ENCODE measurements around the gene CRISPLD2.

Gene CRISPLD2

DNA sequence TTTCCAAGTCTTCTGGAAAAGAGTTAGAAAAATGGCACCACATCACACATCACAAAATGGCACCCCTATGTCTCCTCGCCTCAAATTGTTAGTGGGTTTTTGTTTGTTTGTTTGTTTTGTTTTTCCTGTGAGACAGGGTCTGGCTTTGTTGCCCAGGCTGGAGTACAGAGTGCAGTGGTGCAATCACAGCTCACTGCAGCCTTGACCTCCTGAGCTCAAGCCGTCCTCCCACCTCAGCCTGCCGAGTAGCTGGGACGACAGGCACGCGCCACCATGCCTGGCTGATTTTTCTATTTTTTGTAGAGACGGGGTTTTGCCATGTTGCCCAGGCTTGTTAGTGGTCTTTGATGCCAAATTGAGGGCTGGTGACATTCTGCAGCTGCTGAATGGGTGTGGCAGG lies 3.8 kb upstream of the CRISPLD2 start:
- DNase-seq (ENCODE audit: extremely low read depth, low read depth), result no peak
- TF ChIP-seq, protein P1, sequence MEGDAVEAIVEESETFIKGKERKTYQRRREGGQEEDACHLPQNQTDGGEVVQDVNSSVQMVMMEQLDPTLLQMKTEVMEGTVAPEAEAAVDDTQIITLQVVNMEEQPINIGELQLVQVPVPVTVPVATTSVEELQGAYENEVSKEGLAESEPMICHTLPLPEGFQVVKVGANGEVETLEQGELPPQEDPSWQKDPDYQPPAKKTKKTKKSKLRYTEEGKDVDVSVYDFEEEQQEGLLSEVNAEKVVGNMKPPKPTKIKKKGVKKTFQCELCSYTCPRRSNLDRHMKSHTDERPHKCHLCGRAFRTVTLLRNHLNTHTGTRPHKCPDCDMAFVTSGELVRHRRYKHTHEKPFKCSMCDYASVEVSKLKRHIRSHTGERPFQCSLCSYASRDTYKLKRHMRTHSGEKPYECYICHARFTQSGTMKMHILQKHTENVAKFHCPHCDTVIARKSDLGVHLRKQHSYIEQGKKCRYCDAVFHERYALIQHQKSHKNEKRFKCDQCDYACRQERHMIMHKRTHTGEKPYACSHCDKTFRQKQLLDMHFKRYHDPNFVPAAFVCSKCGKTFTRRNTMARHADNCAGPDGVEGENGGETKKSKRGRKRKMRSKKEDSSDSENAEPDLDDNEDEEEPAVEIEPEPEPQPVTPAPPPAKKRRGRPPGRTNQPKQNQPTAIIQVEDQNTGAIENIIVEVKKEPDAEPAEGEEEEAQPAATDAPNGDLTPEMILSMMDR (IDR thresholded peaks at IDR 0.05; ENCODE audit: low read depth, low read length, missing control alignments), result no peak
- no peak overlapping the region for H3K4me3 ChIP-seq (replicated peaks; ENCODE audit: low read depth, low read length)

DNA sequence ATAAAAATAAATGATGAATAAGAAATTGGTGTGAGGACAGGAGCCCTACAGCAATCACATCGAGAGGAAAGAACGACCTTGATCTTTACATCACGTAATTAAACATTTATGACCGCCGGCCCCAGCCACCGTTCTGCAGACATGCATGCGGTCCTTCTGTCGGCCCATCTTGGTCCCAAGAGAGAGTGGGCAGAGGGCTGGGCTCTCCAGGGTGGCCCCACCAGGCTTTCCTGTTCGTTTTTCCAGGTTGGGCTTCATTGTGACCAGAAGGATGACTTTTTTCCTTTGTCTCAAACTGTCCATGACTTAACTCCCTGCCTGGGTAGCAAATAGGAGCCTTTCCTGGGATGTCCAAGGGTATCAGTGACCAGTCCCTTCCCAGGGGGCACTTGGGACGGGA lies 3.3 kb upstream of the CRISPLD2 start:
- H3K4me3 ChIP-seq (replicated peaks; ENCODE audit: low read depth, low read length), result no peak overlapping the region
- TF ChIP-seq, protein P1 (IDR thresholded peaks at IDR 0.05; ENCODE audit: low read depth, low read length, missing control alignments), result no peak
- DNase-seq (ENCODE audit: extremely low read depth, low read depth), result no peak

DNA sequence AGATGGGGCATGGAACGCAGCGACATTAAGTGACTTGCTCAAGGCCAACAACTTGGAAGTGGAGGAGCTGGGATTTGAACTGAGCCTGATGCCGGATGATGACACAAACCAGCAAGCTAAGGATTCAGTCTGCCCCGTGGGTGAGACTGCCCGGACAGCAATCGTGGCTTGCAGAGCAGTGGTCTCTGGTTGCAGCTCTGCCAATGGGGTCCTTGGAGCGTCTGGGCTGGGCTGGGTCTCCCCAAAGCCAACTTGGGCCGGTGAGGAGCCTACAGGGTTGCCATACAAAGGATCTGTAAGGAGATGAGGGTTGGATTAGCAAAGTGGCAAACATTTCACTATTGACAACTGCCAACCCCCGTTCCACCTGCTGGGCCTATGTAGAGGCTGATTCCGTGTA lies 2.6 kb upstream of the CRISPLD2 start:
- no peak overlapping the region for H3K4me3 ChIP-seq (replicated peaks; ENCODE audit: low read depth, low read length)
- TF ChIP-seq, protein P1 (IDR thresholded peaks at IDR 0.05; ENCODE audit: low read depth, low read length, missing control alignments), result no peak
- DNase-seq (ENCODE audit: extremely low read depth, low read depth), result no peak

DNA sequence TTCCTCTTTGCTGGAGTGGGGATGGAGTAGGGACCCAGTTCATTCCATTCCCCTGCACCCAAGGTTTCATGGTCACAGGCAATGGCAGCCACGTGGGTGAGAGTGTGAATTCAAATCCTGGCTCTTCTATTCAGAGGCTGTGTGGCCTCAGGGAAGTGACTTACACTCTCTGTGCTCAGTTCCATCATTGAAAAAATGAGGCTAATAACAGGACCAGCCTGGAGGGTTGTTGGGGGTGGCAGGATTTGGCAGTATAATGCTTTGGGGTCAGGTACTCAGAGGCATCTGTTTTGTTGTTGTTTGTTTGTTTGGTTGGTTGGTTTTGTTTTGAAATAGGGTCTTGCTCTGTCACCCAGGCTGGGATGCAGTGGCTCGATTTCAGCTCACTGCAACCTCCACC lies 2.2 kb upstream of the CRISPLD2 start:
- TF ChIP-seq, protein P1 (IDR thresholded peaks at IDR 0.05; ENCODE audit: low read depth, low read length, missing control alignments), result no peak
- DNase-seq (ENCODE audit: extremely low read depth, low read depth), result no peak
- H3K4me3 ChIP-seq (replicated peaks; ENCODE audit: low read depth, low read length), result no peak overlapping the region

DNA sequence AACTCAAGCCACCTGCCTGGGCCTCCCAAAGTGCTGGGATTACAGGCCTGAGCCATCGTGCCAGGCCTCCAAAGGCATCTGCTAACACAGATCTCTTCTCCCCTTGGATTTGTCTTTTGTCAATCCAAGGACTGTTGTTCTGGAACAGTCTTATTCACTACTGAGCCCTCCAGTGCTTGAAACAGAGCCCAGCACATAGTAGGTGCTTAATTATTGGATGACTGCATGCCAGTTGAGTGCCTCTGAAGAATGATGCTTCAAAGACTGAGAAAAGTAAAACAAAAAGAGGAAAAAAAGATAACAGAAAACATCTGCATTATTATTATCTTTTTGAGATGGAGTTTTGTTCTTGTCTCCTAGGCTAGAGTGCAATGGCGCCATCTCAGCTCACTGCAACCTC lies 1.7 kb upstream of the CRISPLD2 start:
- H3K4me3 ChIP-seq (replicated peaks; ENCODE audit: low read depth, low read length), result no peak overlapping the region
- TF ChIP-seq, protein P1 (IDR thresholded peaks at IDR 0.05; ENCODE audit: low read depth, low read length, missing control alignments), result no peak
- DNase-seq (ENCODE audit: extremely low read depth, low read depth), result no peak

DNA sequence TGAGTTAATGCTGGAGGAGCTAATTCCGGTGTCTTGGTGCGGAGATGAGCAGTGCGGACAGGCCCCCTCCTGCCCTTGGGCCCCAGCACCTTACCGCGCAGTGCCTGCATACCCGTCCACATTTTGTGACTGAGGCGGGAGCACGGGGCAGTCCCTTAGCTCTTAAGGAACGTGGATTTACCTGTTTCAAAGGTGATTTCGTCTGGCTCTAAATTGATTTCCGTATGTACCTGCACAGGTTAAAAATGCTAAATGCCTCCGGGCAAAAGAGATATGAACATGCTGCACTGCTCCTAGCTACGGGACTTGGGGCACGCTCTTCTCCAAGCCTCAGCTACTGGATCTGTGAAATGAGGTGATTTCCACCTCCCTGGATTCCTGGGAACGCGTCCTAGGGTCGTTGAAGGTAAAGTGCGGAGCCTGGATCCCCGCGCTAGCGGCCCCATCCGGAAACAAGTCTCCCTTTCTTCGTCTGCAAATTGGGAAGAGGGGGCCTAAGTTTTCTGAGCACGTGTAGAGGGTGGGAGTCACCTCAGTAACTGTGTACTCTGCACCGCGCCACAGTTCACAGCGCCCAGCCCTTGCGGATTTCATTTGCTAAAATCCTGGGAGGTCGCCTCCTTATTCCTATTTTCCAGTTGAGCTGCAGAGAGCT lies 669 bp upstream of the CRISPLD2 start:
- H3K4me3 ChIP-seq (replicated peaks; ENCODE audit: low read depth, low read length), result peak overlapping the region; percentile 46; the same call in 1 of the 2 replicates
- no peak for DNase-seq (ENCODE audit: extremely low read depth, low read depth)
- TF ChIP-seq, protein P1 (IDR thresholded peaks at IDR 0.05; ENCODE audit: low read depth, low read length, missing control alignments), result no peak

DNA sequence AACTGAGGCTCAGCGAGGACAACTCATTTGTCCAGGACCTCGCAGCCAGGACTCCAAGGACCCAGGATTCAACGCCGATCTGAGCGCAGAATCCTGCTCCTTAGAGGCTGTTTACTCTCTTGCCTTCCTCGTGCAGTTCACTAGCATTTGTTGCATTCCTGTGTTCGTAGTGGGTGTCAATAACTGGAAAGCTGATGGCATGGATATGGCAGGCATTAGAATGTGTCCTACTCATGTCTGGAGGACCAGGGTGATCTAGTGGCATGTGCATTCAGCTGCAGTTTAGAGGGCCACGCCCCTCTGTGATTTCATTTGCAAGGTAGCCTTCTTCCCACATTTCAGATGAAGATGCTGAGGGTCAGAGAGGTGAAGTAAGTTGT lies 510 bp downstream of the CRISPLD2 start:
- DNase-seq (ENCODE audit: extremely low read depth, low read depth), result no peak

More for the DNA sequence above, 510 bp downstream of the CRISPLD2 start:
- TF ChIP-seq, protein P1 (IDR thresholded peaks at IDR 0.05; ENCODE audit: low read depth, low read length, missing control alignments), result no peak
- H3K4me3 ChIP-seq (replicated peaks; ENCODE audit: low read depth, low read length), result peak overlapping the region; percentile 46
